ENCODE data around the gene YDJC. TPM values are rescaled to one million over a fixed set of nuclear protein-coding genes. Genes with fewer than 3 reads are reported as not detected.

Gene YDJC
- total and polyA plus RNA-seq, 4 donors = 11.0 to 41.1 (median 31.3) TPM

DNA sequence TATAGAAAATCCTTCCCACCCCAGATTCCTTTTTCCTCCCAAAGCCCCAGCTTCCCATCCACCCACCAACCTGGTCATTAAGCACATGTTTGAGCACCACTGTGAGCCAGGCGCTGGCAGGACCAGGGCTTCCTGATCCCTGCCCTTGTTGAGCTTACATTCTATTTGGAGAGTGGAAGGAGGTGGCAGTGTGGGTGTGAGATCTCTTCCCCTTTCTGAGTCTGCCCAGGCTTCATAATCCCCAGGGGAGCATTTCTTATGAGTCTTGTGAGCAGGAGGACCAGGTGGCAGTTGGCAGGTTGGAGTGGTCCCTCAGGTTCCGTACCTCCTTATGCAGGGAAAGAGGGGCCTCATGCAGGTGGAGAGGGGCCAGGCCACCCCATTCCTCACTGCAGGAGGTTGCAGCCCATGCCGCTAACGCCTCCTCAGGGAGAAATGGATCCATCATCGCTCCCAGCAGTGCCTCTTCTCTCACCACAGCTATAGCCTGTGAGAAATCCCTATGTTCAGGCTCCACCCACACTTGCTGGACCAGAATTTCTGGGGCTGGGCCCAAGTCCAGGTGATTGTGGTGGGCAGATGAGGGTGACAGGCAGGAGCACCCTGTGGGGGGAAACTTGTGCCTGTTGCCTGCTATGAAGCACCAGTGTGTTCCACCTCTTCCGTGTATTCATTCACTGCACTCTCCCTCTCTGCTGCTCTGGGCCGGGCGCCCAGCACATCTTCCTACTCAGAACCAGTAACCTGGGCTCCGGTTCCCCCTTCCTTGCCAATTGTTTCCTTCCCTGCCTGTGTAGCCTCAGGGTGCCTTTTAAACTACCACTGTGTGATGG lies 38.8 kb downstream of the YDJC start:
- TF ChIP-seq, protein P1, sequence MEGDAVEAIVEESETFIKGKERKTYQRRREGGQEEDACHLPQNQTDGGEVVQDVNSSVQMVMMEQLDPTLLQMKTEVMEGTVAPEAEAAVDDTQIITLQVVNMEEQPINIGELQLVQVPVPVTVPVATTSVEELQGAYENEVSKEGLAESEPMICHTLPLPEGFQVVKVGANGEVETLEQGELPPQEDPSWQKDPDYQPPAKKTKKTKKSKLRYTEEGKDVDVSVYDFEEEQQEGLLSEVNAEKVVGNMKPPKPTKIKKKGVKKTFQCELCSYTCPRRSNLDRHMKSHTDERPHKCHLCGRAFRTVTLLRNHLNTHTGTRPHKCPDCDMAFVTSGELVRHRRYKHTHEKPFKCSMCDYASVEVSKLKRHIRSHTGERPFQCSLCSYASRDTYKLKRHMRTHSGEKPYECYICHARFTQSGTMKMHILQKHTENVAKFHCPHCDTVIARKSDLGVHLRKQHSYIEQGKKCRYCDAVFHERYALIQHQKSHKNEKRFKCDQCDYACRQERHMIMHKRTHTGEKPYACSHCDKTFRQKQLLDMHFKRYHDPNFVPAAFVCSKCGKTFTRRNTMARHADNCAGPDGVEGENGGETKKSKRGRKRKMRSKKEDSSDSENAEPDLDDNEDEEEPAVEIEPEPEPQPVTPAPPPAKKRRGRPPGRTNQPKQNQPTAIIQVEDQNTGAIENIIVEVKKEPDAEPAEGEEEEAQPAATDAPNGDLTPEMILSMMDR (IDR thresholded peaks at IDR 0.05; ENCODE audit: control extremely low read depth, extremely low read depth) = no peak
- WGBS, 2 donors = 79 to 81% methylated on average over 9 of the region's 9 CpGs
- no peak for ATAC-seq (ENCODE audit: insufficient read depth, low FRiP score)

DNA sequence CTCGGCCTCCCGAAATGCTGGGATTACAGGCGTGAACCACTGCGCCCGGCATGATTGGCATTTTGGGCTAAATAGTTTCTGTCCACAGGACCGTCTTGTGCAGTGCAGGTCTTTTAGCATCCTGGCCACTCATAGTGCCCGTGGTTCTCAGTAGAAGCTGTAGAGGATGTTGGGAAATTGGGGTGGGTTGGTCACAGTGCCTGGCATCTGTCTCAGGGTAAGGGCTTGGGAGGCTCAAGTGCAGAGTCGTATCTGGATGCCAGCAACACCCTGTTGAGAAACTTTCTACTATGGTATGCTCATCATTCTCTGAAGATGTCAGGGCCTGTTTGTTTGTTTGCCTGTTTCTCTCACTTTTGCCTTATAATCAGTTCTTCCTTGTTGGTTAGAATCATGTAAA lies 40.4 kb downstream of the YDJC start:
- Histone ChIP-seq H3K9ac (ENCODE audit: insufficient read depth in 1 of 2, low read length in 2 of 2) (no peak overlapping the region), H3K4me1 (ENCODE audit: control insufficient read depth in 5 of 5, insufficient read depth in 5 of 5, low read length in 5 of 5) (peaks cover 0 to 17% (median 15%) of the 10 kb centered on the region in 5 donors), H3K27ac (ENCODE audit: low read depth in 1 of 2, low read length in 1 of 2) (no peak overlapping the region), H3K9me3 (ENCODE audit: control insufficient read depth in 4 of 4, insufficient read depth in 3 of 4, low read length in 3 of 4) (peaks cover 0 to 1% (median 0%) of the 10 kb centered on the region in 4 donors), H3K4me3 (no peak overlapping the region), H3K36me3 (ENCODE audit: control insufficient read depth in 4 of 4, insufficient read depth in 4 of 4, low read length in 4 of 4) (peaks cover 0 to 18% (median 9%) of the 10 kb centered on the region in 4 donors), H3K27me3 (ENCODE audit: control insufficient read depth in 3 of 3, insufficient read depth in 3 of 3, low read length in 2 of 3) (no peaks in the 10 kb centered on the region)
- DNase-seq = no peak
- no peak for ATAC-seq (ENCODE audit: insufficient read depth, low FRiP score)
- WGBS, 2 donors = 66 to 85% methylated on average over 8 of the region's 8 CpGs
- TF ChIP-seq, protein P1 (IDR thresholded peaks at IDR 0.05; ENCODE audit: control extremely low read depth, extremely low read depth) = no peak

More for the DNA sequence above, 38.8 kb downstream of the YDJC start:
- DNase-seq = no peak
- no peak overlapping the region for H3K27ac ChIP-seq (ENCODE audit: low read depth in 1 of 2, low read length in 1 of 2)
- no peaks in the 10 kb centered on the region for H3K27me3 ChIP-seq (ENCODE audit: control insufficient read depth in 3 of 3, insufficient read depth in 3 of 3, low read length in 2 of 3)
- H3K4me1 ChIP-seq (ENCODE audit: control insufficient read depth in 5 of 5, insufficient read depth in 5 of 5, low read length in 5 of 5) = peaks cover 0 to 17% (median 13%) of the 10 kb centered on the region in 5 donors
- H3K36me3 ChIP-seq (ENCODE audit: control insufficient read depth in 4 of 4, insufficient read depth in 4 of 4, low read length in 4 of 4) = peaks cover 0 to 25% (median 9%) of the 10 kb centered on the region in 4 donors
- H3K9ac ChIP-seq (ENCODE audit: insufficient read depth in 1 of 2, low read length in 2 of 2) = no peak overlapping the region
- peaks cover 0 to 1% (median 0%) of the 10 kb centered on the region in 4 donors for H3K9me3 ChIP-seq (ENCODE audit: control insufficient read depth in 4 of 4, insufficient read depth in 3 of 4, low read length in 3 of 4)
- H3K4me3 ChIP-seq = no peak overlapping the region

DNA sequence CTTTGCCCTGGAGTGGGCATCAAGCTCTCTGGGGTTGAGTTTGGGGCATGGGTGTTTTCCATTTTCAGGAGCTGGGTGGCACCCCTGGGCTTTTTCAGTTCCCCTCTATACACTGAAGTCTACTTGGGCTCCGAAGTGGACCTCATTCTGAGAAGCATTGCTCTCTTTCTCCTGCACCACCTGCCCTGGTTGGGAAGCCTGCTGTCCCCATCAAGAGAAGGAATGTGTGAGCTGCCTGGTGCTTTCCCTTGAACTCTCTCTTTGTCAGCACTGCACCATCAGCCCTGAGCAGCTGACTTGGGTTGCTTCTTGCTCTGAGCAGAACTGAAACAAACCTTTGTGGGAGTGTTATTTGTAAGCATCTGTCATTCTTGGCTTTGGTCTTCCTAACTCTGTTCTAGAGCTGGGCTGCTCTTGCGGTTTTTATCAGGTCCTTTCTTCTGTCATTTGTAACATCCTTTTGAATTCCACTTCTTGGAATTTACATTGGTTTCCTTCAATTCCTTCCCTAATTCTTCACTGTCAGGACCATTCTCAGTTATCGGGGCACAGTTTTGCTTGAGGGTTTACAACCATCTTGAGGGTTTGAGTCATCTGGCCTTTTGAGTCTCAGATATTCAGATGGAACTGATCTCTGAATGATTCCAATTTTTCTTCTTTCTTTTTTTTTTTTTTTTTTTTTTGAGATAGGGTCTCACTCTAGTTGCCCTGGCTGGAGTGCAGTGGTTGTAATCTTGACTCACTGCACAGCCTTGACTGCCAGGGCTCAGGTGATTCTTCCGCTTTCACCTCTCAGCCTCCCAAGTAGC lies 41.8 kb downstream of the YDJC start:
- TF ChIP-seq, protein P1 (IDR thresholded peaks at IDR 0.05; ENCODE audit: control extremely low read depth, extremely low read depth) = no peak
- ATAC-seq (ENCODE audit: insufficient read depth, low FRiP score) (no peak), DNase-seq (no peak)
- Histone ChIP-seq H3K4me3 (no peak overlapping the region), H3K9ac (ENCODE audit: insufficient read depth in 1 of 2, low read length in 2 of 2) (no peak overlapping the region), H3K36me3 (ENCODE audit: control insufficient read depth in 4 of 4, insufficient read depth in 4 of 4, low read length in 4 of 4) (peaks cover 0 to 6% (median 2%) of the 10 kb centered on the region in 4 donors), H3K4me1 (ENCODE audit: control insufficient read depth in 5 of 5, insufficient read depth in 5 of 5, low read length in 5 of 5) (peaks cover 0 to 17% (median 15%) of the 10 kb centered on the region in 5 donors), H3K27ac (ENCODE audit: low read depth in 1 of 2, low read length in 1 of 2) (no peak overlapping the region), H3K9me3 (ENCODE audit: control insufficient read depth in 4 of 4, insufficient read depth in 3 of 4, low read length in 3 of 4) (peaks cover 0 to 1% (median 0%) of the 10 kb centered on the region in 4 donors), H3K27me3 (ENCODE audit: control insufficient read depth in 3 of 3, insufficient read depth in 3 of 3, low read length in 2 of 3) (no peaks in the 10 kb centered on the region)
- WGBS, 2 donors = 62% methylated on average over 4 of the region's 4 CpGs

All from lung (tissue), 12 donors.